HG02840 (cell line): ENCODE results near the gene KCNK1.
"Not testable (repeated sequence)": the region's sequence is repeated elsewhere in the genome, so short reads cannot be mapped to it uniquely, and the experiment has no call there.

Source experiments
- ATAC-seq: cut with Tn5 transposase; IDR thresholded peaks from one replicate; pipeline ENCODE4 v1.9.1; 2021; ENCODE audit warnings: mild to moderate bottlenecking, moderate library complexity, moderate number of reproducible peaks; ENCODE audit not compliant: unreplicated experiment, low FRiP score

The KCNK1 gene

GRCh38 chr1:233607252-233608119 is 6.4 kb upstream of the KCNK1 start:
- no peak for ATAC-seq

GRCh38 chr1:233608988-233609387 is 4.9 kb upstream of the KCNK1 start:
- ATAC-seq: no peak

DNA sequence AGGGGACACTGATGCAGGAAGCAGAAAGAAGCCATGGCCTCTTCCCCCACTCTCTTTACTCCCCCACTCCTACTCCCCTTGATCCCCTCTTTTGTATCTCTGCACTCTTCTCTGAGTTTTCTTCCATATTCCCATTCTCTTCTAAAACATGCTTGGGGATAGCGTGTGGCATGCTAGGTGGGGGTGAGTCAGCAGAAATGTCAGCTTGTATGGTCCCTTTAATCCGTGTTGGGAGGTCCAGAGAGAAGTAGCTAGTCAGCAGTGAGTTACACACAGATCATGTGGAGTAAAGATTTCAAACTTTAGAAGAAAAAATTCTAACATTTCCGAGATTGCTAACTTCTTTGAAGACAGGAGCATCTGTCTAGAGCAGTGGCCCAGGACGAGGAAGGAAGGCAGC is 4.0 kb upstream of the KCNK1 start:
- ATAC-seq: no peak

GRCh38 chr1:233610628-233611027 is 3.3 kb upstream of the KCNK1 start:
- no peak for ATAC-seq

DNA sequence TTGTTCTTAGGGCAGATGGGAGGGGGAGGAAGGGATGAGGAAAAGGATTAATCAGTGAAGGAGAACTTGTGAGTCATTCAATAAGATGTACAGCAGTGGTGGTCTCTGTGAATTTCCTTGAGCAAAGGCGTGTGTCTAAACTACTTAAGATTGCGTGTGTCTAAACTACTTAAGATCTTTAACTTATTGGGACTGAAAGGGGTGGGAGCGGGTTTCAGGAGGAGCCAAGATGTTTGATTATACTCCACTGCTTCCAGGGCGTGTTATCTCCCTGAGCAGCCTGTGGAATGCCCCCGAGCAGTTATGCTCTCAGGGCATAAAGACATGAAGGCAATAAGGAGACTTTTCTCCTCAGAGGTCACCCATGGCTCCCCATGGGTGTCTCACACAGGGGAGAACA is 2.5 kb upstream of the KCNK1 start:
- ATAC-seq: not testable (repeated sequence)

GRCh38 chr1:233614173-233614742 is 352 bp downstream of the KCNK1 start:
- ATAC-seq: no peak

DNA sequence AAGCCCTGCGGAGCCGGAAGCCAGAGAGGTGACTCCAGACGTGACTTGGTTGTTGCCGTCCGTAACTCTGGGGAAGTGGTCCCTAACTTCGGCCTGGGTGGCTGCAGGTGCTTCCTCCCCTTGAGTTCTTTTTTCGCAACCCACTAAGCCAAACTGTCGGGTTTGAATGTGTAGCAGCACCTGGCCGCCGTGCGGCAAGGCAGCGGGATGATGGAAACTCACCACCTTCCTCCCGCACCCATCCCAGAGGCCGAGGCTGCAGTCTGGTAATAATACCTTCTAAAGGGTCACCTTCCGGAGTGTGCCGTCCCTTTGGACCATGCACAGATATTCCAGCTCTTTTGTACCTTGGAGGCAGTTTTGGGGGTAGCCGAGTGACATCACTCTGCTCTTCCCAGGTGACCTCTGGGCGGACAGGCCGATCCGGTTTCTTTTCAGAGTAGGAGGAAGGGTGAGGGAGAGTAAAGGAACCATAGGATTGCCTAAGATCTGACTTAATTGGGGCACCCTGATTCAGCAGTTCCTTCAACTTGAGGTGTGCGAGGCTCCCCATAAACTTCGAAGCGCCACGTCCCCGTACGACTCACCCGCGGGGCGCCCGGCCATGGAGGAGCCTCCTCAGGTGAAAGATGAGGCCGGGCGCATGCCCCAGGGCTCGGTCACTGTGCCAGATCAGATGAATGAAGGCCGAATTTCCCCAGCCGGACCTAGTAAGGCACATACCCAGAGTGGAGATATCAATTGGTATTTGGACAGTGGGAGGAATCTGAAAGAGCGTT is 1.0 kb downstream of the KCNK1 start:
- ATAC-seq: no peak

GRCh38 chr1:233615571-233615970 is 1.7 kb downstream of the KCNK1 start:
- ATAC-seq: no peak

GRCh38 chr1:233617025-233617424 is 3.1 kb downstream of the KCNK1 start:
- ATAC-seq: no peak

DNA sequence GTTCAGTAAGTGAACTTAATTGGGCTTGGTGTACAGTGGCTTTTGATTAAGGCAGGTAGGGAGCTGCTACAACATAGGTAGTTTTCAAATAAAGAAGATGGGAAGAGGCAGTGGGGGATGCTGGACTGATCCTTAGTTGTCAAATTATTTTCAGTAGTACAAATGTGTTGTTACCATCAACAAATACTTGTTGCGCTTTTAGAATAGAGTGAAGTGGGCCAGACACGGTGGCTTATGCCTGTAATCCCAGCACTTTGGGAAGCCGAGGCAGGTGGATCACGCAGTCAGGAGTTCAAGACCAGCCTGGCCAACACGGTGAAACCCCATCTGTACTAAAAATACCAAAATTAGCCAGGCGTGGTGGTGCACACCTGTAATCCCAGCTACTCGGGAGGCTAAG is 5.5 kb downstream of the KCNK1 start:
- not testable (repeated sequence) for ATAC-seq

- no peak for ATAC-seq
Measured at GRCh38 chr1:233620065-233620464, 6.2 kb downstream of the KCNK1 start.

DNA sequence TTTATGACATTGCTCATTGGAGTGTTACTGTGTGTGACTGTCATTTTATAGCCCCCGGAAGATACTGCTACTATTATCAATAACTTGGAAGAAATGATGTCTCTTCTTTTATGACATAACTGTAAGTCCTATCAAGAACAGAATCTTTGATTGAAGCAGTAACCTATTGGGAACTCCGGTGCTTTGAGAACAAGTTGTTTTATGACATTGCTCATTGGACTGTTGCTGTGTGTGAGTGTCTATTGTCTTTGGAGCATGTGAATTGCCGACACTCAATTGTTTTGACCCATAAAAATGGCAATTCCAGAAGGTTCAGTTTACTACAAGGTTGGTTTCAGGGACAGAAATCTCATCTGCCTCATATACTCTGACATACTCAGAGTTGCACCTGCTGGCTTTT is 8.0 kb downstream of the KCNK1 start:
- ATAC-seq: no peak

GRCh38 chr1:233624289-233624688 is 10.4 kb downstream of the KCNK1 start:
- no peak for ATAC-seq

- no peak for ATAC-seq
Measured at GRCh38 chr1:233625087-233625486, 11.2 kb downstream of the KCNK1 start.

DNA sequence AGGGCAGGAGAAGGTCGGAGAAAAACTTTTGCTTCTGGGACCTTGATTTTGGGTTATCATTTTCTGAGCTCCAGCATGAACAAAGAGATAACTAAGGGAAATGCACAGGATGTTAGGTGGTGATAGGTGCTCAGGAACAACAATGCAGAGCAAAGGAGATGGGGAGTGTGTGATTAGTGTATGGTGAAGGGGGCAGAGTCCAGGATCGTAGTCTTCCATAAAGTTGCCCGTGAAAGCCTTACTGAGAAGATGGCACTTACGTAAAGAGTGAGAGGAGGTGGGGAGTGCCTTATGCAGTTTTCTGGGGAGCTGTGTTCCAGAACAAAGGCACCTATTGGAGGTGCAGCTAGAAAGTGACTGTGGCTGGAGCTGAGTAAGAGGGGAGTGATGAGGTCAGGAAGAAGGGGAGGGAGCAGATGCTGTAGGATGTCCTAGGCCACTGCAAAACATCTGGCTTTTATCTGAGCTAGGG is 11.6 kb downstream of the KCNK1 start:
- no peak for ATAC-seq

- ATAC-seq: no peak
Measured at GRCh38 chr1:233627376-233627775, 13.5 kb downstream of the KCNK1 start.

DNA sequence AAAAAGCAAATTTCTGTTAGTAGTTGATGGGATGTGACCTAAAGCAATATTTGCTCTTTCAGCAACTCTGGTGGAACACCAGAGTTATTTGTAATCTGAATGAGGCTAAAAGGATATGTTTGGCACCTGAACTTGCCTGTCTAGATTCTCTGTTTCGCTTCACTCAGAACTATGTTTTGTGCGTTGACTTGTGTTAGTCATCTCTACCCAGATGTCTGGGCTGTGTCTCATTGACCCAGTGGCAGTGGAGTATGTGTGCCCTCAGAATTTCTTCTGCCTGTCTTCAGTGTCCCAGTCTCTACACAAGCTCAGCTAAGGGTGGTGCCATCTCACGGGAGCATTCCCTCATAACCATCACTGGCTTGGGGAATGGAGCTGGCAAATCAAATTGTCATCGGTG is 13.9 kb downstream of the KCNK1 start:
- ATAC-seq: no peak

GRCh38 chr1:233629305-233629935 is 15.5 kb downstream of the KCNK1 start:
- no peak for ATAC-seq

DNA sequence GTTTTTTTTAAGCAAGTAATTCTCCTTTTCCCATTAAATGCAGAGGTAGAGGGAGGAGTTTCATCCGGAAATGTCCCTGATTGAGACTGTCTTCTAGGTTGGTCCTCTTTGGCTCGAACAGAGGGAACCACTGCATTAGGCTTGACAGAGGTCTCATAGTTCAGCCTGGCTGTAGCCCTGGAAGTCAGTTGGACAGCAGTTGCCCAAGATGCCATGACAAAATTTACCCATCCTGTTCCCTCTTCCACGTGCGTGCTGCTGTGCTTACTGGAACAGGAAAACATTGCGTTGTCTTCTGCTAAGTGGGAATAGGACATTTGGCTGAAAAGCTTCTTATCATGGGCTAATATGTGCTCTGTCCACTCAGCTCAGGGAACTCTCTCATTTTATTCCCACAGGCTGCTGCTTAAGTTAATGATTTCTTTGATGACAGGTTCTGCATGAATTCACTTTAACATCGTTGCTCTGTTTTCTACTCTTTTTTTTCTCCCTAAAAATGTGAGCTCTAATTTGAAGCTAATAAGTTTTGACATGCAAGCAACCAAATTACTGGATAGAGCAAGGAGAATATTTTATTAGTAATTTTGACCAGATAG is 18.0 kb downstream of the KCNK1 start:
- ATAC-seq: no peak

GRCh38 chr1:233632436-233632835 is 18.5 kb downstream of the KCNK1 start:
- ATAC-seq: no peak
